NB4 (cell line): Measurements from ENCODE around the gene BMP7.
"Not testable (repeated sequence)": the region's sequence is repeated elsewhere in the genome, so short reads cannot be mapped to it uniquely, and the experiment has no call there.

Experiments
- DNase-seq: peaks from one replicate; pipeline ENCODE4 v3.0.0; 2010; ENCODE audit warnings: low read depth
- H3K4me3 ChIP-seq: one replicate; pipeline ENCODE4 v1.5.1; 2011; ENCODE audit warnings: mild to moderate bottlenecking, low read depth, low read length, moderate library complexity
- MYC ChIP-seq: IDR thresholded peaks from 2 replicates; pipeline ENCODE4 v1.6.1; 2011; ENCODE audit warnings: low read depth, low read length
- POLR2A ChIP-seq: IDR thresholded peaks from 2 replicates; pipeline ENCODE4 v1.6.1; 2011; ENCODE audit warnings: mild to moderate bottlenecking; ENCODE audit not compliant: insufficient read length; ENCODE audit errors: extremely low read depth
- TF ChIP-seq, protein P1 (sequence below): IDR thresholded peaks from one replicate; pipeline ENCODE4 v1.5.1; 2012; ENCODE audit warnings: low read depth, low read length
- TF ChIP-seq, protein P2 (sequence below): IDR thresholded peaks from 2 replicates; pipeline ENCODE4 v1.6.1; 2011; ENCODE audit warnings: low read depth, low read length

The BMP7 gene

GRCh38 chr20:57241363-57241991, 25.0 kb downstream of the BMP7 start:
- TF ChIP-seq, protein P1, sequence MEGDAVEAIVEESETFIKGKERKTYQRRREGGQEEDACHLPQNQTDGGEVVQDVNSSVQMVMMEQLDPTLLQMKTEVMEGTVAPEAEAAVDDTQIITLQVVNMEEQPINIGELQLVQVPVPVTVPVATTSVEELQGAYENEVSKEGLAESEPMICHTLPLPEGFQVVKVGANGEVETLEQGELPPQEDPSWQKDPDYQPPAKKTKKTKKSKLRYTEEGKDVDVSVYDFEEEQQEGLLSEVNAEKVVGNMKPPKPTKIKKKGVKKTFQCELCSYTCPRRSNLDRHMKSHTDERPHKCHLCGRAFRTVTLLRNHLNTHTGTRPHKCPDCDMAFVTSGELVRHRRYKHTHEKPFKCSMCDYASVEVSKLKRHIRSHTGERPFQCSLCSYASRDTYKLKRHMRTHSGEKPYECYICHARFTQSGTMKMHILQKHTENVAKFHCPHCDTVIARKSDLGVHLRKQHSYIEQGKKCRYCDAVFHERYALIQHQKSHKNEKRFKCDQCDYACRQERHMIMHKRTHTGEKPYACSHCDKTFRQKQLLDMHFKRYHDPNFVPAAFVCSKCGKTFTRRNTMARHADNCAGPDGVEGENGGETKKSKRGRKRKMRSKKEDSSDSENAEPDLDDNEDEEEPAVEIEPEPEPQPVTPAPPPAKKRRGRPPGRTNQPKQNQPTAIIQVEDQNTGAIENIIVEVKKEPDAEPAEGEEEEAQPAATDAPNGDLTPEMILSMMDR: no peak
- TF ChIP-seq POLR2A: no peak
- TF ChIP-seq, protein P2, sequence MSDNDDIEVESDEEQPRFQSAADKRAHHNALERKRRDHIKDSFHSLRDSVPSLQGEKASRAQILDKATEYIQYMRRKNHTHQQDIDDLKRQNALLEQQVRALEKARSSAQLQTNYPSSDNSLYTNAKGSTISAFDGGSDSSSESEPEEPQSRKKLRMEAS: no peak
- no peak for TF ChIP-seq MYC
- H3K4me3 ChIP-seq: no peak overlapping the region
- DNase-seq: no peak

- DNase-seq: no peak
- H3K4me3 ChIP-seq: no peak overlapping the region
- TF ChIP-seq, protein P2: no peak
- TF ChIP-seq MYC: no peak
- TF ChIP-seq, protein P1: no peak
- TF ChIP-seq POLR2A: no peak
These were observed 25.7 kb downstream of the BMP7 start for GRCh38 chr20:57240581-57241362.

DNA sequence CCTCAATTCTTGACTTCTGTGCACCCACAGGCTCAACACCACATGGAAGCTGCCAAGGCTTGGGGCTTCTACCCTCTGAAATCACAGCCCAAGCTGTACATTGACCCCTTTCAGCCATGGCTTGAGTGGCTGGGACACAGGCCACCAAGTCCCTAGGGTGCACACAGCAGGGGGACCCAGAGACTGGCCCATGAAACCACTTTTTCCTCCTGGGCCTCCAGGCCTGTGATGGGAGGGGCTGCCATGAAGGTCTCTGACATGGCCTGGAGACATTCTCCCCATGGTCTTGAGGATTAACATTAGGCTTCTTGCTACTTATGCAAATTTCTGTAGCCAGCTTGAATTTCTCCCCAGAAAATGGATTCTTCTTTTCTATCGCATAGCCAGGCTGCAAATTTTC, 26.7 kb downstream of the BMP7 start:
- DNase-seq, H3K4me3 ChIP-seq: not testable (repeated sequence)

DNA sequence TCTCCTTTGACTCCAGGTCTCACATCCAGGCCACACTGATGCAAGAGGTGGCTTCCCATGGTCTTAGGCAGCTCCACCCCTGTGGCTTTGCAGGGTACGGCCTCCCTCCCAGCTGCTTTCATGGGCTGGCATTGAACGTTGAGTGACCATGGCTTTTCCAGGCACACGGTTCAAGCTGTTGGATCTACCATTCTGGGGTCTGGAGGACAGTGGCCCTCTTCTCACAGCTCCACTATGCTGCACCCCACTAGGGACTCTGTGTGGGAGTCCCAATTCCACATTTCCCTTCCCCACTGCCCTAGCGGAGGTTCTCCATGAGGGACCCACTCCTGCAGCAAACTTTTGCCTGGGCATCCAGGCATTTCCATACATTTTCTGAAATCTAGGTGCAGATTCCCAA, 27.1 kb downstream of the BMP7 start:
- not testable (repeated sequence) for H3K4me3 ChIP-seq, DNase-seq

- no peak for DNase-seq
- no peak for TF ChIP-seq POLR2A
- TF ChIP-seq MYC: no peak
- TF ChIP-seq, protein P1: no peak
- TF ChIP-seq, protein P2: no peak
- no peak overlapping the region for H3K4me3 ChIP-seq
These were observed 28.4 kb downstream of the BMP7 start for GRCh38 chr20:57238089-57238488.

DNA sequence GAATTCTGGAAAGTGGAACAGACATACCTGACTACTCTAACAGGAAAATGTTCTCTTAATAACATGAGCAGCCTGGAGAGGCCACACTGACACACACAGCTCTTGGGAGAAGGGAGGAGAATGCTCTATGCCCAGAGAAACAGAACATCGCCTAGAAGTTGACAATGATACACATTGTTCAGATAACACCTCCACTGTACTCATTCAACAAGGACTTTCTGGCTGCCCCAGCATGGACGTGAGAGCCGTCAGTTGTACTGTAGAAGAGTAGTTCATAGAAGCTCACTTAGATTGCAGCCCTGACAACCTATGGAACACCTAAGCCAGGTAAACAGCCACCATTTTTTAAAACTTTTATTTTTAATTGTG, 28.9 kb downstream of the BMP7 start:
- DNase-seq: no peak
- TF ChIP-seq, protein P1: no peak
- TF ChIP-seq POLR2A: no peak
- no peak for TF ChIP-seq MYC
- TF ChIP-seq, protein P2: no peak
- no peak overlapping the region for H3K4me3 ChIP-seq
